ENCODE measurements around the gene CDH4.

The CDH4 gene

GRCh38 chr20:61304750-61305149 is 52.7 kb downstream of the CDH4 start:
- TF ChIP-seq CTCF (IDR thresholded peaks at IDR 0.05; ENCODE audit: borderline replicate concordance, control extremely low read depth, extremely low read depth, insufficient read depth, missing control alignments): no peak
- in situ Hi-C loops (cut with MboI; ENCODE audit: low sequenced_read_pairs, unreplicated experiment): no loop called here
- no peak for DNase-seq (ENCODE audit: low spot score)

- in situ Hi-C loops (cut with MboI; ENCODE audit: low sequenced_read_pairs, unreplicated experiment): no loop called here
- no peak for DNase-seq (ENCODE audit: low spot score)
- no peak for TF ChIP-seq CTCF (IDR thresholded peaks at IDR 0.05; ENCODE audit: borderline replicate concordance, control extremely low read depth, extremely low read depth, insufficient read depth, missing control alignments)
Measured at GRCh38 chr20:61306937-61307475, 54.9 kb downstream of the CDH4 start.

GRCh38 chr20:61307686-61308476 is 55.8 kb downstream of the CDH4 start:
- in situ Hi-C loops (cut with MboI; ENCODE audit: low sequenced_read_pairs, unreplicated experiment): no loop called here
- no peak for TF ChIP-seq CTCF (IDR thresholded peaks at IDR 0.05; ENCODE audit: borderline replicate concordance, control extremely low read depth, extremely low read depth, insufficient read depth, missing control alignments)
- no peak for DNase-seq (ENCODE audit: low spot score)

GRCh38 chr20:61308477-61308774 is 56.4 kb downstream of the CDH4 start:
- TF ChIP-seq CTCF (IDR thresholded peaks at IDR 0.05; ENCODE audit: borderline replicate concordance, control extremely low read depth, extremely low read depth, insufficient read depth, missing control alignments): no peak
- DNase-seq (ENCODE audit: low spot score): no peak
- in situ Hi-C loops (cut with MboI; ENCODE audit: low sequenced_read_pairs, unreplicated experiment): no loop called here

GRCh38 chr20:61310954-61311353 is 58.9 kb downstream of the CDH4 start:
- no peak for DNase-seq (ENCODE audit: low spot score)
- in situ Hi-C loops (cut with MboI; ENCODE audit: low sequenced_read_pairs, unreplicated experiment): no loop called here
- TF ChIP-seq CTCF (IDR thresholded peaks at IDR 0.05; ENCODE audit: borderline replicate concordance, control extremely low read depth, extremely low read depth, insufficient read depth, missing control alignments): no peak

- no peak for TF ChIP-seq CTCF (IDR thresholded peaks at IDR 0.05; ENCODE audit: borderline replicate concordance, control extremely low read depth, extremely low read depth, insufficient read depth, missing control alignments)
- in situ Hi-C loops (cut with MboI; ENCODE audit: low sequenced_read_pairs, unreplicated experiment): no loop called here
- no peak for DNase-seq (ENCODE audit: low spot score)
Measured at GRCh38 chr20:61311656-61312387, 59.8 kb downstream of the CDH4 start.
